Urinary bladder (tissue), 4 donors: ENCODE measurements around the gene INO80C. TPM values are rescaled to one million over a fixed set of nuclear protein-coding genes. Genes with fewer than 3 reads are reported as not detected.
A peak's percentile ranks its signal among the peaks of the same experiment; 100 is the strongest.
"Not testable (repeated sequence)": the region's sequence is repeated elsewhere in the genome, so short reads cannot be mapped to it uniquely, and the experiment has no call there.

Experiments
- DNase-seq: peaks from one replicate; pipeline ENCODE4 v3.0.0-alpha.2; 2015; ENCODE audit errors: extremely low spot score
- H3K27ac ChIP-seq: one replicate; pipeline ENCODE4 v1.5.1; 2013; ENCODE audit warnings: low read depth, mild to moderate bottlenecking, moderate library complexity
- H3K36me3 ChIP-seq: one replicate; pipeline ENCODE4 v1.6.1; 2013; ENCODE audit warnings: mild to moderate bottlenecking, moderate library complexity; ENCODE audit not compliant: insufficient read depth
- H3K4me1 ChIP-seq: one replicate; pipeline ENCODE4 v1.6.1; 2013; ENCODE audit warnings: mild to moderate bottlenecking, moderate library complexity; ENCODE audit not compliant: insufficient read depth
- H3K4me3 ChIP-seq: one replicate; pipeline ENCODE4 v1.5.1; 2013; ENCODE audit warnings: low read depth, low read length
- WGBS: extraction: QIAGEN DNeasy Blood & Tissue Kit; methylation state at CpG from one replicate; pipeline ENCODE4 v1.1.7; 2013; 5-methylcytosine and 5-hydroxymethylcytosine counted together
- polyA plus RNA-seq: library from polyadenylated mRNA; stranded (reverse); fragments of 200-250 nt; gene quantifications from one replicate; pipeline ENCODE4 v1.2.3, GENCODE V29; 2013
- total RNA-seq: library from RNA; depleted of rRNA; stranded (reverse); fragments of >200 nt; gene quantifications from one replicate; pipeline ENCODE4 v1.2.3, GENCODE V29; 2014
- donor health status: healthy with polysubstance abuse.
- donor health status: healthy.

INO80C gene
- total and polyA plus RNA-seq, 2 donors, result 11.5 to 14.9 TPM

GRCh38 chr18:35455926-35456763 is 41.6 kb downstream of the INO80C start:
- no peak overlapping the region for H3K4me3 ChIP-seq
- no peaks in the 10 kb centered on the region for H3K4me1 ChIP-seq
- 68% methylated on average over 10 of the region's 10 CpGs for WGBS
- DNase-seq, result no peak
- no peaks in the 10 kb centered on the region for H3K36me3 ChIP-seq
- H3K27ac ChIP-seq, result no peak overlapping the region

GRCh38 chr18:35454803-35455202 is 43.0 kb downstream of the INO80C start:
- no peak for DNase-seq
- no peak overlapping the region for H3K27ac ChIP-seq
- H3K4me1 ChIP-seq, result no peaks in the 10 kb centered on the region
- H3K36me3 ChIP-seq, result no peaks in the 10 kb centered on the region
- H3K4me3 ChIP-seq, result no peak overlapping the region

GRCh38 chr18:35453065-35453464 is 44.7 kb downstream of the INO80C start:
- H3K4me3 ChIP-seq, H3K27ac ChIP-seq, DNase-seq, H3K36me3 ChIP-seq, H3K4me1 ChIP-seq: not testable (repeated sequence)
- WGBS, result 86% methylated on average over 4 of the region's 4 CpGs

- no peak for DNase-seq
- H3K27ac ChIP-seq, result no peak overlapping the region
These were observed 45.8 kb downstream of the INO80C start for GRCh38 chr18:35451916-35452315.

DNA sequence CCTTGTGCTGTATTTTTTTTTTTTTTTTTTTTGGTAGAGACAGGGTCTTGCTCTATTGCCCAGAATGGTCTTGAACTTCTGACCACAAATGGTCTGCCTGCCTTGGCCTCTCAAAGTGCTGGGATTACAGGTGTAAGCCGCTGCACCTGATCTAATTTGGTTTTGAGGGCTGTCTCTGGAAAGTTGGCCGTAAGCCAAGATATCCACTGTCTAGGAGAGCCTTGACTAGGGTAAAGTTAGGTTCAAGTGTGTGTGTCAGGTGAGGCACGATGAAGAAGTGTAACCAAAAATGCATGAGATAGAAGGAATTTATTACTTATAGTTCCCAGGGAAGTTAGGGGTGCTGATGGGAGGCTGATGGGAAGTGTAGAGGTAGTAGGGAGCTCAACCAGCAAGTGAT is 46.7 kb downstream of the INO80C start:
- Histone ChIP-seq H3K4me1 (no peaks in the 10 kb centered on the region), H3K27ac (no peak overlapping the region), H3K36me3 (no peaks in the 10 kb centered on the region), H3K4me3 (no peak overlapping the region)
- DNase-seq, result no peak
- 87% methylated on average over 3 of the region's 3 CpGs for WGBS

More at GRCh38 chr18:35451916-35452315, 45.8 kb downstream of the INO80C start:
- Histone ChIP-seq H3K36me3 (no peaks in the 10 kb centered on the region), H3K4me3 (no peak overlapping the region), H3K4me1 (no peaks in the 10 kb centered on the region)
- 99% methylated on average over 1 of the region's 1 CpG for whole genome bisulfite sequencing

GRCh38 chr18:35444636-35445035 is 53.1 kb downstream of the INO80C start:
- no peak overlapping the region for H3K27ac ChIP-seq
- H3K4me1 ChIP-seq, result no peaks in the 10 kb centered on the region
- DNase-seq, result no peak
- H3K4me3 ChIP-seq, result no peak overlapping the region
- WGBS, result 87% methylated on average over 6 of the region's 6 CpGs
- no peaks in the 10 kb centered on the region for H3K36me3 ChIP-seq

DNA sequence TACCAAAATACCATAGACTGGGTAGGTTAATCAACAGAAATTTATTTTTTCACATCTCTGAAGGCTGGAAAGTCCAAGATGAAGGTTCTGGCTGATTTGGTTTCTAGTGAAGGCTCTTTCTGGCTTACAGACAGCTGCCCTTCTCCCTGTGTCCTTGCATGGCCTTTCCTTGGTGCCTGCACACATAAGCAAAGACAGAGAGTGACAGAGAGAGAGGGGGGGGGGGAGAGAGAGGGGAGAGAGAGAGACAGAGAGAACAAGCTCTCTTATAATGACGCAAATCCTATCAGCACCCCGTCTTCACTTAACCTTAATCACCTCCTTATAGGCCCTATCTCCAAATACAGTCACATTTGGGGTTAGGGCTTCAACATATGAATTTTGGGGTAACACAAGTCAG is 53.9 kb downstream of the INO80C start:
- no peak for DNase-seq
- WGBS, result 90% methylated on average over 2 of the region's 2 CpGs
- Histone ChIP-seq H3K27ac (no peak overlapping the region), H3K4me1 (no peaks in the 10 kb centered on the region), H3K4me3 (no peak overlapping the region), H3K36me3 (no peaks in the 10 kb centered on the region)

DNA sequence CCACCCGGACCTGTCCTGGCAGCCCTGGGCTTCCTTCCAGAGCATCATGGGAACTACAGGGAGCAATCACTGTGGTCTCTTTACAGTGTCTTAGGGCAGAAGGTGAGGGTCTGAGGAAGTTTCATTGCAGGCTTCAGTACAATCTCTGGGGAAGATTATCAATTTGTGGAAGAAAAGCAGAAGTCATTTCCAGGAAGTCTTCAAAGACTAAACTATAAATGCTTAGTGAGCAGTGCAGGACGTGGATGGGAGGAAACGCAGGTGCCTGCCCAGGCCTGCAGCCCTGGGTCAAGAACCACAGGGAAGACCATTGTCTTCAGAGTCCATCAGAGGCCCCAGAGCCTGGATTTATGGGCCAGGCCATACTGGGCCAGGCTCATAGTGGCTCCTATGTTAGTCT is 54.3 kb downstream of the INO80C start:
- Histone ChIP-seq H3K4me1 (no peaks in the 10 kb centered on the region), H3K27ac (no peak overlapping the region), H3K36me3 (no peaks in the 10 kb centered on the region), H3K4me3 (no peak overlapping the region)
- WGBS, result 70% methylated on average over 3 of the region's 3 CpGs
- no peak for DNase-seq

GRCh38 chr18:35442701-35443100 is 55.1 kb downstream of the INO80C start:
- no peak overlapping the region for H3K4me3 ChIP-seq
- H3K27ac ChIP-seq, result no peak overlapping the region
- H3K4me1 ChIP-seq, result no peaks in the 10 kb centered on the region
- DNase-seq, result no peak
- H3K36me3 ChIP-seq, result no peaks in the 10 kb centered on the region
- WGBS, result 34% methylated on average over 5 of the region's 5 CpGs

DNA sequence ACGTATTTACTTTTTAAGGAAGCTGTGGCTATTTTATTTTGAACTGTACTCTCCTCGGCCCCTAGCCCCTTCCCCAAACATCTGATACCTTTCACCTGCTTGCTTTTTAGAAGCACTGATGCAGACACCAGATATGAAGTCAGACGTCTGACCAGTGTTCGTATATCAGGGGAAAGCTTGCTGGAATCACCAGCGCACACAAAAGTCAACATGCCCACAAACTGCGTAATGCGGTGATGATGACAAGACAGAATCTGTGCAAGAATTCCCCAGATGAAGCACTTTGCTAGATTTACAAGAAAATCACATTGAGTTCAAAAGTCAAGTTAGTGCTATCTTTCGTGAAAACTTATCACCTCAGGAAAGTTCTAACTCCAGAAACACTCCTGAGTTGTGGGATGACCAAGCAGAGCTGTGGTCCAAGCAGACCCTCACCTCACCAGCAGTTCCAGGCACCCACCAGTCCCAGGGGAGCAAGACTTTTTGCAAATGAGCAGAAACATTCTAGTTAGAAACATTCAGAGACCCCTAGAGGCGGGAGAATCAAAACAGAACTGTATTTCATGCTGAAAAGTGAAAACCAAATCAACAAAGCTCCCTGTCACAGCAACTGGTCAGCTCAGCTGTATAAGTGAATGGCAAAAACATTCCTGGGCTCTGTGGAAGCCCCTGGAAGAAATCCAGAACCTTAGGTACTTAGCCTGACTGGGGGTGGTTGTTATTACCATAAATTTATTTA is 55.7 kb downstream of the INO80C start:
- Histone ChIP-seq H3K4me1 (no peaks in the 10 kb centered on the region), H3K4me3 (no peak overlapping the region), H3K27ac (no peak overlapping the region), H3K36me3 (no peaks in the 10 kb centered on the region)
- DNase-seq, result peak; percentile 57
- 64% methylated on average over 9 of the region's 9 CpGs for WGBS

- no peak for DNase-seq
- 95% methylated on average over 1 of the region's 1 CpG for WGBS
- Histone ChIP-seq H3K4me1 (no peaks in the 10 kb centered on the region), H3K27ac (no peak overlapping the region), H3K4me3 (no peak overlapping the region), H3K36me3 (no peaks in the 10 kb centered on the region)
These were observed 59.1 kb downstream of the INO80C start for GRCh38 chr18:35438480-35439234.

GRCh38 chr18:35437836-35438235 is 59.9 kb downstream of the INO80C start:
- Histone ChIP-seq H3K27ac (no peak overlapping the region), H3K4me1 (no peaks in the 10 kb centered on the region), H3K36me3 (no peaks in the 10 kb centered on the region), H3K4me3 (no peak overlapping the region)
- no peak for DNase-seq
- 52% methylated on average over 2 of the region's 2 CpGs for WGBS

- no peak for DNase-seq
- Histone ChIP-seq H3K36me3 (no peaks in the 10 kb centered on the region), H3K4me1 (no peaks in the 10 kb centered on the region), H3K4me3 (no peak overlapping the region), H3K27ac (no peak overlapping the region)
- 59% methylated on average over 3 of the region's 3 CpGs for WGBS
These were observed 61.6 kb downstream of the INO80C start for GRCh38 chr18:35436076-35436649.
